HG03135 (cell line): Measurements from ENCODE around the gene NUP88.
"Not testable (repeated sequence)": the region's sequence is repeated elsewhere in the genome, so short reads cannot be mapped to it uniquely, and the experiment has no call there.

Experiments used
- ATAC-seq: cut with Tn5 transposase; IDR thresholded peaks from one replicate; pipeline ENCODE4 v1.9.1; 2021; ENCODE audit warnings: mild to moderate bottlenecking, moderate library complexity; ENCODE audit not compliant: unreplicated experiment

NUP88 gene

GRCh38 chr17:5419356-5419958, at the start of gene NUP88:
TSS of gene NUP88 (minus strand) at chr17:5419662. CDS start at chr17:5419650, 12 bp downstream.
- peak; percentile 88 for ATAC-seq

GRCh38 chr17:5468075-5468473, 48.6 kb upstream of the NUP88 start:
- peak; percentile 15 for ATAC-seq

GRCh38 chr17:5467416-5467815, 48.0 kb upstream of the NUP88 start:
- no peak for ATAC-seq

GRCh38 chr17:5466295-5466694, 46.8 kb upstream of the NUP88 start:
- no peak for ATAC-seq

- ATAC-seq, result no peak
Measured at GRCh38 chr17:5464717-5465507, 45.5 kb upstream of the NUP88 start.

- ATAC-seq, result no peak
Measured at GRCh38 chr17:5446786-5447185, 27.3 kb upstream of the NUP88 start.

- no peak for ATAC-seq
Measured at GRCh38 chr17:5444209-5444608, 24.7 kb upstream of the NUP88 start.

GRCh38 chr17:5443728-5444127, 24.3 kb upstream of the NUP88 start:
- no peak for ATAC-seq

GRCh38 chr17:5439446-5439764, 19.9 kb upstream of the NUP88 start:
- ATAC-seq, result peak; percentile 4

GRCh38 chr17:5438716-5439445, 19.4 kb upstream of the NUP88 start, which contains the start of gene C1QBP:
TSS of gene C1QBP (minus strand) at chr17:5439155. CDS start at chr17:5439073, 82 bp downstream.
- peak; percentile 71 for ATAC-seq

- ATAC-seq, result no peak
Measured at GRCh38 chr17:5437721-5438317, 18.4 kb upstream of the NUP88 start.

GRCh38 chr17:5435781-5436315, 16.4 kb upstream of the NUP88 start:
- ATAC-seq, result not testable (repeated sequence)

GRCh38 chr17:5434984-5435383, 15.5 kb upstream of the NUP88 start:
- no peak for ATAC-seq

- no peak for ATAC-seq
Measured at GRCh38 chr17:5431949-5432556, 12.6 kb upstream of the NUP88 start.

- not testable (repeated sequence) for ATAC-seq
Measured at GRCh38 chr17:5431234-5431633, 11.8 kb upstream of the NUP88 start.

- no peak for ATAC-seq
Measured at GRCh38 chr17:5430413-5430999, 11.0 kb upstream of the NUP88 start.

GRCh38 chr17:5429191-5429887, 9.9 kb upstream of the NUP88 start:
- no peak for ATAC-seq

- ATAC-seq, result no peak
Measured at GRCh38 chr17:5425826-5426225, 6.4 kb upstream of the NUP88 start.

- ATAC-seq, result no peak
Measured at GRCh38 chr17:5424909-5425308, 5.4 kb upstream of the NUP88 start.

- no peak for ATAC-seq
Measured at GRCh38 chr17:5422505-5422904, 3.0 kb upstream of the NUP88 start.
